ENCODE data around the gene TMEM30A. TPM values are rescaled to one million over a fixed set of nuclear protein-coding genes. Genes with fewer than 3 reads are reported as not detected.
A peak's percentile ranks its signal among the peaks of the same experiment; 100 is the strongest.

Gene TMEM30A
- total RNA-seq, 1 donor from 2014 or later, result 112 TPM

DNA sequence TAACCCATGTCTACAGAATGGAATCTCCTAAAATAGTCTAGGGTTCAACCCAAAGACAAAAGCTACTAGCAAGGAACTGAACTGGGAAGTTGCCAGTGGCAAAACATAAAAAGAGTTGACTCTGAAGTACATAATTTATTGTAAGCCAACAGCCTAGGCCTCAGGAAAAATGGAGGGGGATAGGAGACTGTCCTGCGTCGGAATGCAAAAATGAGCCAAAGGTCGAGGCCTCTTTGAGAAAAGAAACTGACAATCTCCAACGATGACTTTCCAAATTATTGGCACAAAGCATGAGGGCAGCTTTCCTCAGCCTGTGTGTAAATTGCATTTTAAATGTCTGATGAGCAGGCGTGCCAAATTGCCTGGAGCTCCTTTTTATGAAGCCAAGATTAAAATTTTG lies 80.9 kb downstream of the TMEM30A start:
- TF ChIP-seq, protein P1, sequence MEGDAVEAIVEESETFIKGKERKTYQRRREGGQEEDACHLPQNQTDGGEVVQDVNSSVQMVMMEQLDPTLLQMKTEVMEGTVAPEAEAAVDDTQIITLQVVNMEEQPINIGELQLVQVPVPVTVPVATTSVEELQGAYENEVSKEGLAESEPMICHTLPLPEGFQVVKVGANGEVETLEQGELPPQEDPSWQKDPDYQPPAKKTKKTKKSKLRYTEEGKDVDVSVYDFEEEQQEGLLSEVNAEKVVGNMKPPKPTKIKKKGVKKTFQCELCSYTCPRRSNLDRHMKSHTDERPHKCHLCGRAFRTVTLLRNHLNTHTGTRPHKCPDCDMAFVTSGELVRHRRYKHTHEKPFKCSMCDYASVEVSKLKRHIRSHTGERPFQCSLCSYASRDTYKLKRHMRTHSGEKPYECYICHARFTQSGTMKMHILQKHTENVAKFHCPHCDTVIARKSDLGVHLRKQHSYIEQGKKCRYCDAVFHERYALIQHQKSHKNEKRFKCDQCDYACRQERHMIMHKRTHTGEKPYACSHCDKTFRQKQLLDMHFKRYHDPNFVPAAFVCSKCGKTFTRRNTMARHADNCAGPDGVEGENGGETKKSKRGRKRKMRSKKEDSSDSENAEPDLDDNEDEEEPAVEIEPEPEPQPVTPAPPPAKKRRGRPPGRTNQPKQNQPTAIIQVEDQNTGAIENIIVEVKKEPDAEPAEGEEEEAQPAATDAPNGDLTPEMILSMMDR (IDR thresholded peaks at IDR 0.05), result no peak
- Mint-ChIP-seq H3K4me3 (ENCODE audit: unreplicated experiment) (peak overlapping the region; percentile 100), H3K4me1 (ENCODE audit: unreplicated experiment) (peaks cover 62% of the 10 kb centered on the region), H3K36me3 (ENCODE audit: unreplicated experiment) (peaks cover 30% of the 10 kb centered on the region), H3K27me3 (ENCODE audit: unreplicated experiment) (no peaks in the 10 kb centered on the region), H3K9me3 (ENCODE audit: unreplicated experiment) (no peaks in the 10 kb centered on the region), H3K27ac (ENCODE audit: unreplicated experiment) (peak overlapping the region; percentile 98)
- DNase-seq (ENCODE audit: extremely low spot score, unreplicated experiment), result no peak

Other genes with a start within 250 kb of the TMEM30A start
- gene COL12A1, start 78.7 kb downstream of the TMEM30A start, total RNA-seq, result 2,335 and 2,423 TPM in 2 replicates
- gene COX7A2, start 41.0 kb downstream of the TMEM30A start, total RNA-seq, result 253 and 267 TPM in 2 replicates
- gene FILIP1, start 209.0 kb upstream of the TMEM30A start, total RNA-seq, result 0.05 and 0.10 TPM in 2 replicates

Data from osteocyte (in vitro differentiated cells).